ENCODE measurements around the gene EPOP. TPM values are rescaled to one million over a fixed set of nuclear protein-coding genes. Genes with fewer than 3 reads are reported as not detected.

Gene EPOP
- total RNA-seq, 1 experiment from 2014 or later = 12.6 TPM

DNA sequence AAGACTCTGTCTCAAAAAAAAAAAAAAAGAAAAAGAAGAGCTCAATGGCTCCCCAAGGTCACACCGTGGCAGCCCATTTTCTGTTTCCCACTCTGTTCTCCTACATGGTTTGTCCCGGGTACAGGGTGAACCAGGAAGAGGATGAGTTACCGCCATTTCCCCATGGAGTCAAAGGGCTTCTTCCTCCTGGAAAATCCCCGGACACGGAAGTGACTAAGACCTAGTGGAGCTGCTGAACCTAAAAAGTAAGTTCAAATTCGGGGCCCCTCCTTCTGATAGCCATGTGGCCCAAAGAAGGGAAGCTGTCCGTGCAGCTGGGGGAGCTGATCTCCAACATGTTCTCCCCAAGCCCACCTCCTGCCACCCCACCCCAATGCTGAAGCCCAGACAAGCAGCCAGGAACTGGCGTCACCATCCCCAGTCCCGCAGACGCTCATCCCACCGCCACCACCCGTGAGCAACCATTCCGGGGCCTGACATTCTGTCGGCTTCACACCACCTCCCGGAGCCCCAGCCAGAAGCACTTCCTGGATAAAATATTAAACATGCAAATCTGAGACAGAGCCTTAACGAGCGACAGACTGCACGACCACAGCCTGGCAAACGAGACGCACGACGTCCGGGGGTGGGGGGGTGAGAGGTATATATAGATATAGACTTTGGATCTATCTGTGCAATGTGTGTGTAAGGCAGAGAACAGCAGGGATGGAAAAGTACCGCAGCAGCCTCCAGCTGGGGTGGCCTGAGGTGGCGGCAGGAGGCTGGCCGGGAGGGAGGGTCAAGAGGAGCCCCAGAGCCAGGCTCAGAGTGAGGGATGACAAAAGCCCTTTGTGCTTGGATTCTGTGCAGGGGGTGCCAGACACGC, 17.6 kb downstream of the EPOP start:
- ATAC-seq = no peak
- BruUV-seq (replicated peaks) = no TSS peak

DNA sequence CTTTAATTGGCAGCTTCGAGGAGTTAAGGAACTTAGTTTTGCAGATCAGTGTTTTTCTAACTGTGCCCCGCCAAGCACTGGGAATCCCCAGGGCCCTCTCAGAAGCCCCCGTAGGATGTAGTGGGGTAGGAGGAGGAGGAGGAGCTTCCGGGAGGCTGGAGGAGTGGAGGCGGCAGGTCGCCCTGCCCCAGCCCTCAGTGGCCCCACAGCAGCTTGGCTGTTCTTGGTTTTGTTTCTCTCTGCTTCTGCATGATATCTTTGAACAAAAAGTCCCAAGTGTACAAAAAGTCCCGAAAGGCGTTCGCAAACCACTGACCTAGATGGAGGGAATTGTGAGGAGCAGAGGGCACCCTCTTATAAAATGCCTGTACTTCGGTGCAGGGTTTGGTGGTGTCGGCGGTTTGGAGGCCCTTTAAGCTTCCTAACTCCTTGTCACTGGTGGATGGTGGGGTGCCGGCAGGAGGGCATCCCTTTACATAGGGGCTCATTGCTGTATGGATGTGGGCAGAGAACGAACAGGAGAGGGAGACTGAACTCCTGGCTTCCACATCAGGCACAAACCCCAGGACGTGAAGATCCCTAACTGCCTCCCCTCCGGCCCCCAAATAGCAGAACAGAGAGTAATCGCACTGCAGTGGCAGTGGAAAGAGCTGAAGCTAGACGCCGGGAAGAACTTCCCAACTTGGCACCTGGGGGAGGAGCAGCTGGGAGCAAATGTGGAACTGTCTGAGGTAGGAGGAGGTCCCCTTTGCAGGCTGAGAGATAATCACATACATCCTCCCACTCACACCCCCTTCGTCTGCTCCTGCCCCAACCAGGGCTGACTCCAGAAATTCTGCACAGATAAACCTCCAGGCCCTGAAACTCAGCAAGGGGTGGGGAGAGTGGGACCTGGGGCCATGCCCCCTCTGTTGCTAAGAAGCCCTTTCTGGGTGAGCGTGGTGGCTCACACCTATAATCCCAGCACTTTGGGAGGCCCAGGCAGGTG, 20.1 kb downstream of the EPOP start:
- POLR2A ChIA-PET (ENCODE audit: unreplicated experiment) = no interaction called here
- intact Hi-C loops (cut with micrococcal nuclease) = no loop called here
- no peak overlapping the region for H3K9ac ChIP-seq (ENCODE audit: low read length)

More for the DNA sequence above, 17.6 kb downstream of the EPOP start:
- no peaks in the 10 kb centered on the region; the same call in 1 of the 2 replicates for H3K27me3 ChIP-seq (ENCODE audit: low read length)
- ChIA-PET POLR2A (ENCODE audit: unreplicated experiment) (no interaction called here), CTCF (interaction anchor here (0.6 kb wide), 1 partner anchor 99 kb away, joined by 7 read pairs; no protein-coding TSS in a partner anchor)
- no peak overlapping the region for H2AFZ ChIP-seq (ENCODE audit: low read length)
- TF ChIP-seq EZH2 (IDR thresholded peaks at IDR 0.05; ENCODE audit: low read length, unreplicated experiment) (no peak), EZH2phosphoT487 (IDR thresholded peaks at IDR 0.05; ENCODE audit: borderline replicate concordance, low read length) (no peak)
- TF ChIP-seq, protein P1, sequence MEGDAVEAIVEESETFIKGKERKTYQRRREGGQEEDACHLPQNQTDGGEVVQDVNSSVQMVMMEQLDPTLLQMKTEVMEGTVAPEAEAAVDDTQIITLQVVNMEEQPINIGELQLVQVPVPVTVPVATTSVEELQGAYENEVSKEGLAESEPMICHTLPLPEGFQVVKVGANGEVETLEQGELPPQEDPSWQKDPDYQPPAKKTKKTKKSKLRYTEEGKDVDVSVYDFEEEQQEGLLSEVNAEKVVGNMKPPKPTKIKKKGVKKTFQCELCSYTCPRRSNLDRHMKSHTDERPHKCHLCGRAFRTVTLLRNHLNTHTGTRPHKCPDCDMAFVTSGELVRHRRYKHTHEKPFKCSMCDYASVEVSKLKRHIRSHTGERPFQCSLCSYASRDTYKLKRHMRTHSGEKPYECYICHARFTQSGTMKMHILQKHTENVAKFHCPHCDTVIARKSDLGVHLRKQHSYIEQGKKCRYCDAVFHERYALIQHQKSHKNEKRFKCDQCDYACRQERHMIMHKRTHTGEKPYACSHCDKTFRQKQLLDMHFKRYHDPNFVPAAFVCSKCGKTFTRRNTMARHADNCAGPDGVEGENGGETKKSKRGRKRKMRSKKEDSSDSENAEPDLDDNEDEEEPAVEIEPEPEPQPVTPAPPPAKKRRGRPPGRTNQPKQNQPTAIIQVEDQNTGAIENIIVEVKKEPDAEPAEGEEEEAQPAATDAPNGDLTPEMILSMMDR (conservative IDR thresholded peaks at IDR 0.05; ENCODE audit: low read depth, low read length) = no peak
- no peak overlapping the region for H3K9ac ChIP-seq (ENCODE audit: low read length)
- no peaks in the 10 kb centered on the region for H3K4me1 ChIP-seq (ENCODE audit: insufficient read depth, low read length)
- no peaks in the 10 kb centered on the region for H3K9me2 ChIP-seq (replicated peaks; ENCODE audit: low read length)
- no peaks in the 10 kb centered on the region for H4K20me1 ChIP-seq (ENCODE audit: low read length)
- no peaks in the 10 kb centered on the region for H3F3A ChIP-seq (ENCODE audit: low read length, unreplicated experiment)
- H3K4me2 ChIP-seq (ENCODE audit: low read length) = no peak overlapping the region
- H3K4me3 ChIP-seq (ENCODE audit: low read length) = no peak overlapping the region
- H3K36me3 ChIP-seq (ENCODE audit: low read depth, low read length) = no peaks in the 10 kb centered on the region
- no peak overlapping the region for H3K27ac ChIP-seq (ENCODE audit: low read length)
- H3K9me3 ChIP-seq (ENCODE audit: low read length) = no peaks in the 10 kb centered on the region
- intact Hi-C loops (cut with micrococcal nuclease) = no loop called here
- no peaks in the 10 kb centered on the region for H3K79me2 ChIP-seq (ENCODE audit: low read length)
- no peak for DNase-seq

More for the DNA sequence above, 20.1 kb downstream of the EPOP start:
- no peak overlapping the region for H3K4me3 ChIP-seq (ENCODE audit: low read length)
- no peak overlapping the region for H3K4me2 ChIP-seq (ENCODE audit: low read length)
- no peaks in the 10 kb centered on the region for H3K79me2 ChIP-seq (ENCODE audit: low read length)
- no TSS peak for BruUV-seq (replicated peaks)
- no peak for ATAC-seq
- H3K27ac ChIP-seq (ENCODE audit: low read length) = no peak overlapping the region
- no peaks in the 10 kb centered on the region for H3K36me3 ChIP-seq (ENCODE audit: low read depth, low read length)
- H3K9me3 ChIP-seq (ENCODE audit: low read length) = no peaks in the 10 kb centered on the region
- CTCF ChIA-PET = no interaction called here
- no peak for DNase-seq
- H3K27me3 ChIP-seq (ENCODE audit: low read length) = no peaks in the 10 kb centered on the region; the same call in 1 of the 2 replicates
- no peaks in the 10 kb centered on the region for H3F3A ChIP-seq (ENCODE audit: low read length, unreplicated experiment)
- no peaks in the 10 kb centered on the region for H3K9me2 ChIP-seq (replicated peaks; ENCODE audit: low read length)
- H3K4me1 ChIP-seq (ENCODE audit: insufficient read depth, low read length) = no peaks in the 10 kb centered on the region
- H2AFZ ChIP-seq (ENCODE audit: low read length) = no peak overlapping the region
- H4K20me1 ChIP-seq (ENCODE audit: low read length) = no peaks in the 10 kb centered on the region
- TF ChIP-seq EZH2 (IDR thresholded peaks at IDR 0.05; ENCODE audit: low read length, unreplicated experiment) = no peak
- TF ChIP-seq EZH2phosphoT487 (IDR thresholded peaks at IDR 0.05; ENCODE audit: borderline replicate concordance, low read length) = no peak
- TF ChIP-seq, protein P1 (conservative IDR thresholded peaks at IDR 0.05; ENCODE audit: low read depth, low read length) = no peak
